NCI-H748 (cell line): ENCODE results near the gene REC8.

Experiments used
- DNase-seq: peaks from one replicate; lab custom pipeline; 2025; ENCODE audit not compliant: unreplicated experiment; lab: John Stamatoyannopoulos, UW

Gene REC8

DNA sequence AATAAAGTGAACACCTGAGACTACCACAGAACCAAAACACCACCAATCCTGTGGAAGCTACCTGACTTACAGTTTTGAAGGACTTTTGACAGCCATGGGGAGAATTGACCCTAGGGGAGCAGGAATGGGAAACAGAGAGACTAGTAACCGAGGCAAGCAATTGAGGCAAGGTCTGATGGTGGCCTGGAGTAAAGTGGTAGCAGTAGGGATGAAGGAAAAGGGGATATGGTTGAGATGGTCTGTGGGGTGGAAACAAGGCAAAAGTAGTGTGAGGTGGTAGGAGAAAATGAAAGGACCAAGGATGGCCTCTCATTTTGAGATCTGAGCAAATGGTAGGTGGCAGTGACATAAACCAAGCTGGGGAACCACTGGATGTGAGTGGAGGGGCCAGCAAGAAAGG is 15.0 kb upstream of the REC8 start:
- DNase-seq = no peak

DNA sequence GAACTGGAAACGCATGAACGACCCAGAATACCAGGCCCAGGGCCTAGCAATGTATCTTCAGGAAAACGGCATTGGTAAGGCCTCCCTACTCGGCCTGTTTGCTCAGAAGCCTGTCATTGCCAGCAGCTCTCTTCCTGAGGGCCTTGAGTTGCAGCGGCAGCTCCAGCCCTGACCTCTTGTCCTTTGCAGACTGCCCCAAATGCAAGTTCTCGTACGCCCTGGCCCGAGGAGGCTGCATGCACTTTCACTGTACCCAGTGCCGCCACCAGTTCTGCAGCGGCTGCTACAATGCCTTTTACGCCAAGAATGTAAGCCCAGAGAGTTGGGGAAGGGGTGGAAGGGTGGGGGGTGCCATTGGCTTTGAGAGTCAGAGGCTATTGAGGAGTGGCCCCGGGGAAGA is 14.5 kb upstream of the REC8 start:
- DNase-seq = no peak

DNA sequence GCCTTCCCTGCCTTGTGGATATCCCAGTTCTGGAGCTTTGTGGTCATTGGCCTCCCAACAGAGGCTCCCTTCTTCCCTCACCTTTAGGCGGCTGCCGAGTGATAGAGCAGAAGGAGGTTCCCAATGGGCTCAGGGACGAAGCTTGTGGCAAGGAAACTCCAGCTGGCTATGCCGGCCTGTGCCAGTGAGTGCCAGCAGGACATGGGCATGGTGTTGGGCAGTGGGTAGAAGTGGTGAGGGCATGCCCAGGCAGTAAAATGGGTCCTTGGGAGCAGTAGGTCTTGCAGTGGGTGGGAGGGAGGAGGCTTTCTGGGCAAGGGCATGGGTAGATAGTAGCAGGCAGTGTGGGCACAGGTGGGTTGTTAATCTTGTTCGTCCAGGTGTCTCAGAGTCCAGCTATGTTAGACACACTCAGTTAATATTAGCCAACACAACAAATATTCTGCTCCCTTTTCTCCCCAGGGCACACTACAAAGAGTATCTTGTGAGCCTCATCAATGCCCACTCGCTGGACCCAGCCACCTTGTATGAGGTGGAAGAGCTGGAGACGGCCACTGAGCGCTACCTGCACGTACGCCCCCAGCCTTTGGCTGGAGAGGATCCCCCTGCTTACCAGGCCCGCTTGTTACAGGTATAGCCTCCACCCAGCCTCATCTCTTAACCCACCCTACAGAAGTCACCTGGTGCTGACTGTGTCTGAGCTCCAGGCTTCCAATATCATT is 11.9 kb upstream of the REC8 start:
- DNase-seq = no peak

DNA sequence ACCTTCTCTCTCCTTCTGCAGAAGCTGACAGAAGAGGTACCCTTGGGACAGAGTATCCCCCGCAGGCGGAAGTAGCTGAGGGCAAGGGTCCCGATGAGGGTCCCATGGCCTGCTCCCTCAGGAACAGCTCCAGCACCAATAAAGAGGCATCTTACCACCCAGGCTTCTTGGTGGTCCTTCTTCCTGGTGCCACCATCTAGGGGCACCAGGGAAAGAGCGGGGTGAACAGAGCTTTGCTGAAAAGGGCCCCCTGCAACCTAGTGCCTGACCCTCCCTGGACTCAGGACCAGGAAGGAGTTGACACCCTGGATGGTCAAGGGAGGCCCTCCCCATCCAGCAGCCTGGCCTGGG is 11.4 kb upstream of the REC8 start:
- no peak for DNase-seq

DNA sequence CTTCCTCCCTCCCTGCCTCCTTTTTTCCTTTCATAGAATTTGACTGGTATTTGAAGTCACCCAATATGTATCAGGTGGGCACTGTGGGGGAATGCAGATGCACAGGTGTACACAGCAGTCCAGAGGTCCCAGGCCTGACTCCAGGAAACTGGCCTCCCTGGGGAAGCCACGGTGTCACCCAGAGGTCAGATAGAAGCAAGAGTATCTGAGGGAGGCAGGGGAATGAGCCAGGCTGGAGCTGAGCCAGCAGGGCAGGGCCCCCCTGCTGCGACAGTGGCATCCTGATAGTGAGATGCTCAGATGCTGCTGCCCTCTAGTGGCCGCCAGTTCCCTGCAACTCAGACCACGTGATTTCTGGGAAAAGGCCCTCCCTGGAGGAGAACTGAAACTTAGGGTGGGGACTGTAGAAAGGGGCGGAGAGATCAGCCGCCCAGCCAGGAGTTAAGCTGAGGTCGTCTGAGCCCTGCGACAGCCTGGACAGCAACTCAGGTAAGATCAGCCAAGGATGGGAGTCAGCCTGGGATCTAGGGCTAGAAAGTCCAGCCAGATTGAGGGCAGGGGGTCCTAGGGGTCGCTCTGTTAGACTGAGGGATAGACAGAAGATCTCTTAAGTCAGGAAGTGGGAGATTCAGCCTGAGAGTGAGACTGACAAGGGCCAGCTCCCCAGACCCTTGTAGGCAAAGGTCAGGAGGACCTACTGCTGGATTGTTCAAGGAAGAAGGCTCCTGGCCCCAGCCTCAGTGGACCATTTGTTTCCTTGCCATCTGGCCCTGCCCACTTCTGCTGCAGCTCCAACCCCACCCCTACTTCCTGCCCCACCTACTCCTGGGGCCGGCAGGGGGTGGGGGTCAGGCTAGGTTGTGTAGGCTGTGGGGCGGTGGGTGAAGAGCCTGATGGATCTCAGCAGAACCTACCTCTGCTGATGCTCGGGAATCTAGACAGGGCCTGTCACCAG is 10.8 kb upstream of the REC8 start, which contains the start of gene IRF9:
Gene IRF9 (plus strand): TSS at position 416 of the 955 bp plus-strand sequence. CDS start 880 bp downstream, outside the sequence.
- peak; percentile 93 for DNase-seq

- no peak for DNase-seq
Observed at GRCh38 chr14:24162093-24162492, 9.8 kb upstream of the REC8 start.

GRCh38 chr14:24164518-24164991 is 7.3 kb upstream of the REC8 start:
- no peak for DNase-seq

- no peak for DNase-seq
Observed at GRCh38 chr14:24165785-24166184, 6.1 kb upstream of the REC8 start.

DNA sequence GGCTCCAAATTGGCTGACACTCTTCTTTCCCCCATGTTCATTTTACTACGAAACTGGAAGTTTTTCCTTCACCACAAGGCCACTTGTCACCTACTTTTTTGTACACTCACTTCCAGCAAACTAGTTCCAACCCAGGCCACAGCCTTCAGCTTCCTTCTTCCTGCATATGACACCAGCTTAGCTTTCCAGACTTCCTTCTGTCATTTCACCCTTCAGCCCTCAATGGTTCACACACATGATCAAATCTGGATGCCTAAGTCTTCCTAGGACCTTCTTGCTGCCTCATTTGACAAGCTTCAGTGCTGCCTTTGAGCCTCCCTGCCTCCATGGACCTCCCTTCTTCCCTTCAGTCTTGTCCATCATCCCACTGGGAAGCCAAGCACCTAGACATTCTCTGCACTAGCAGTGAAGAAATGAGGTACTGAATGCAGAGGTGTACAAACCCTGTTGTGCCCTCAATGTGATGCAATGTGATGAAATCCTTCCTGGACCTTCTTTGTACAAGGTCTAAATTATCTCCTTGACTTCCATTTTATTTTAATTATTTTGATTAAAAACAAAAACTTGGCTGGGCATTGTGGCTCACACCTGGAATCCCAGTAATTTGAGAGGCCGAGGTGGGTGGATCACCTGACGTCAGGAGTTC is 4.3 kb upstream of the REC8 start:
- DNase-seq = no peak

GRCh38 chr14:24172261-24172860 is 481 bp downstream of the REC8 start:
- DNase-seq = peak; percentile 31

- DNase-seq = peak; percentile 26
Observed at GRCh38 chr14:24172871-24173281, 996 bp downstream of the REC8 start.

DNA sequence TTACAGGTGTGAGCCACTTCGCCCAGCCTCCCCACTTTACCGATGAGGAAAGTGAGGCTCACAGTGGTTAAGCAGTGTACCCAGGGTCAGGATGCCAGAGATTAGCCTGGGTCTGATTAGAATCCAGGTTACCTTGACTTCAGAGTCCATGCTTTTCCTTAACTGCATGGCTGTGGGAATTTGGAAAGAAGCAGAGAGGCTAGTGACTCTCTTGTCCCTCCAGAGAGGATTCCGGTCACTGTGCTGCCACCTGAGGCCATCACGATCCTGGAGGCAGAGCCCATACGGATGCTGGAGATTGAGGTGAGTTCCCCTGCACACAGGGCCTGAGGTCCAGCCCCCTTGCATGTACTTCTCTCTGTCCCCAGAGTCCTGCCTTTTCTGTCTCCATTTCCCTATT is 4.7 kb downstream of the REC8 start:
- DNase-seq = no peak

- no peak for DNase-seq
Observed at GRCh38 chr14:24177041-24177825, 5.4 kb downstream of the REC8 start.

DNA sequence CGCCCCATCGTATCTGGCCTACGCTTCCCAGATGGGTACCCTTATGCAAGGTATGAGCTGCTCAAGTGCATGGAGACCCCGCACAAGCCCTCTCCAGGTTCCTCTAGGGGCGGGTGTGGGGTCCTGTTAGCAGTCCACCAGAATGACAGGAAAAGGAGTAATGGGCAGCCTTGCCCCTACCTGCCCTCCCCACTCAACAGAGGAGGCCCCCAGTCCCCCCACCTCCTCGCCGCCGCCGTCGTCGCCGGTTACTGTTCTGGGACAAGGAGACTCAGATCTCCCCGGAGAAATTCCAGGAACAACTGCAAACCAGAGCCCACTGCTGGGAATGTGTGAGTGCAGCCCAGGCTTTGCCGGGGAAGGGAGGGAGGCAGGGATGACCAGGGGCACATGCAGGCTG is 6.0 kb downstream of the REC8 start:
- no peak for DNase-seq

GRCh38 chr14:24178399-24179178 is 6.7 kb downstream of the REC8 start:
- no peak for DNase-seq

- no peak for DNase-seq
Observed at GRCh38 chr14:24179294-24179960, 7.5 kb downstream of the REC8 start.

- DNase-seq = no peak
Observed at GRCh38 chr14:24179961-24180796, 8.3 kb downstream of the REC8 start.
